Stimulated activated CD8-positive, alpha-beta memory T cell treated with anti-CD3 and anti-CD28 coated beads, Interleukin-4, amount 100 ng/mL, for 1 hour (primary cell): Measurements from ENCODE around the gene ZNF804B.

Experiments
- DNase-seq, 2 donors: peaks; one replicate each; pipeline ENCODE4 v3.0.0-alpha.2; 2020; ENCODE audit warnings: low read depth in 2 of 2, low spot score in 1 of 2

ZNF804B gene

DNA sequence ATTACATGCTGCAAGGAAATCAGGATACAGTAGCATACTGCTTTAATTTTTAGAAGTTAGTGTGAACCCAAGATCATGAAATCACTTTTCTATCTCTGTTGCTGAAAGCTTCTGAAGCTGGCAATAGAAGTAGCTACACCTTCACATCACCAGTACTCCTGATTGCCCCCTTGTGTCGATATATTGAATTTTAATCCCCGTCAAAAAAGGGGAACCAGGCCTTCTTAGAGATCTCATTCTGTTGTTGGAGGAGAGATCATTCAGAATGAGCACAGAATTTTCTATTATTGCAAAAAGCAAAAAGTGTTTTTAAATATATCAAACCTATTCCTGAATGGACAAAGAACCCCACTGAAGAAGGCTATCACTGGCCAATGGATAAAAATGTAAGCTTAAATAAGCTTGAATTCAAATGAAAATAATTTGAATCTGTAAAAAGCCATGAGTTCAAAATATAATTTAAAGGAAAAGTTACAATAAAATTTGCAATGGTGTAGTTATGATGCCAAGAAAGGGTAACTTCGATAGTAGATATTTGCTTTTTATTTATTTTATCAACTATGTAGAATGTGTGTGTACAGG lies 75.7 kb downstream of the ZNF804B start:
- no peak for DNase-seq

- DNase-seq = no peak
These were observed 82.7 kb downstream of the ZNF804B start for GRCh38 chr7:88842201-88842600.

GRCh38 chr7:88845091-88845490 lies 85.6 kb downstream of the ZNF804B start:
- DNase-seq = no peak

- no peak for DNase-seq
These were observed 91.7 kb downstream of the ZNF804B start for GRCh38 chr7:88851220-88851619.

GRCh38 chr7:88859288-88859687 lies 99.8 kb downstream of the ZNF804B start:
- DNase-seq = no peak

DNA sequence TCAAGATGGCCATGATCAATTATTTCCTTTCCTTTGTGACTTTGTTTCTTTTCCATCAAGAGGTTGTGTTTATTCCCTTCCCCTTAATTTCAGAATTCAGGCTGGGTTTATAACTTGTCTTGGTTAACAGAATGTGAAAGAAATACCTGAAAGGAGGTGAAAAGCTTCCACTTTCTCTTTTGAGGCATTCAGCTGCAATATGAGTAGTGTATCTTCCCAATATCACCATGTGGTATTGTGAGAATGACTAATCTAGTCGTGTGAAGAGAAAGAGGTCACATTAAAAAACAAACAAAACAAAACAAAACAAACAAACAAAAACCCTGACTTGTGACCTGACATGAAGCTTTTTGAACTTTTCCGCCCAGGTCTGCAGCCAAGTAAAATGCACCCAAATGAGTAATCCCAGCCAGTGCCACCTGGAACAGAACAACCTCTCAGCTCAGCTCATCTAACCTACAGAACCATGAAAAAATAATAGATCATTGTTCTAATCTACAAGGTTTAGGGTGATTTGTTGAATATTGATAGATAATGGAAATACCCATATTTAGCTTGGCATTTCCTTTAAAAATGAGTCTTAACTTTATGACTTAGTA lies 106.9 kb downstream of the ZNF804B start:
- no peak for DNase-seq

DNA sequence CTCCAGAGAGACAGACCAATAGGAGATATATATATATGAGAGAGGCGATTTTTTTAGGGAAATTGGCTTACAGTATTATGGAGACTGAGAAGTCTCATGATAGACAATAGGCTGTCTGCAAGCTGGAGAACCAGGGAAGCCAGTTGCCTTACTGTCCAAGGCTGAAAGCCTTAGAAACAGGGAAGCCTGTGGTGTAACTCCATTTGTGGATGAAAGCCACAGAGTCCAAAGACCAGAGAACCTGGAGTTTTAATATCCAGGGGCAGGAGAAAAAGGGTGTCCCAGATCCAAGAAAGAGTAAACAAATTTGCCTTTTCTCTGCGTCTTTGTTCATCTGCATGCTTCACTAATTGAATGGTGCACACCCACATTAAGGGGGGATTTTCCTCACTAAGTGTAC lies 107.7 kb downstream of the ZNF804B start:
- DNase-seq = no peak

- DNase-seq = no peak
These were observed 109.0 kb downstream of the ZNF804B start for GRCh38 chr7:88868456-88868855.

GRCh38 chr7:88881136-88881535 lies 121.6 kb downstream of the ZNF804B start:
- DNase-seq = no peak

GRCh38 chr7:88885131-88885530 lies 125.6 kb downstream of the ZNF804B start:
- no peak for DNase-seq

DNA sequence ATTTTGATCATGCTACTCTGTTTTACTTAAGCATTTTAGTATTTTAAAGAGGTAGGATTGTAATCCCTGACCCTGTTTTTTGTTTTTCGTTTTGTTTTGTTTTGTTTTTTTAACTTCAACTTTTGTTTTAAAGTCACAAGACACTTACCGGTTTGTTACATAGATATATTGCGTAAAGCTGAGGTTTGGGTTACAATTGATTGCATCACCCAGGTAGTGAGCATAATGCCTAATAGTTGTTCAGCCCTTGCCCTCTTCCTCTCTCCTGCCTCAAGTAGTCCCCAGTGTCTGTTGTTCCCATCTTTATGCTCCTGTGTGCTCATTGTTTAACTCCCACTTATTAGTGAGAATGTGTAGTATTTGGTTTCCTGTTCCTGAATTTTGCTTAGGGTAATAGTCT lies 129.2 kb downstream of the ZNF804B start:
- no peak for DNase-seq

GRCh38 chr7:88910516-88910915 lies 151.0 kb downstream of the ZNF804B start:
- no peak for DNase-seq

DNA sequence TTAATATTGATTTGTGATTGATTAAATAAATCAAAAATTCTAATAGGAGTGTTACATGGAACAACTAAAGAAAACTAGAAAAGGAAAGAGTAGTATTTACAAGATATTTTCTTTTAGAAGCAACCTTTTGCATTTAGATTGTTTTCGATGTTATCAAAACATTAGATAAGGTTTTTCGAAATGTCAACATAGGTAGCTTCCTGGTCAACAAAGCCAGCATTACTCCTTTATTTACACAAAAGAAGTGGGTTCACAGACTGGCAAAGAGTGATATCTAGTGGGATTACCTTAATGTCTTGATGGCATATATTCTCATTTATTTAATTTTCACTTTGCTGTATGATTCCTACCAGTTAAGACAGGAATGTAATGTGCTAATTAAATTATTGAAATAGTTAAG lies 153.4 kb downstream of the ZNF804B start:
- no peak for DNase-seq

- no peak for DNase-seq
These were observed 156.1 kb downstream of the ZNF804B start for GRCh38 chr7:88915615-88916014.

GRCh38 chr7:88919478-88920131 lies 160.1 kb downstream of the ZNF804B start:
- no peak for DNase-seq

GRCh38 chr7:88922944-88923343 lies 163.4 kb downstream of the ZNF804B start:
- DNase-seq = no peak

GRCh38 chr7:88928276-88928675 lies 168.8 kb downstream of the ZNF804B start:
- no peak for DNase-seq

DNA sequence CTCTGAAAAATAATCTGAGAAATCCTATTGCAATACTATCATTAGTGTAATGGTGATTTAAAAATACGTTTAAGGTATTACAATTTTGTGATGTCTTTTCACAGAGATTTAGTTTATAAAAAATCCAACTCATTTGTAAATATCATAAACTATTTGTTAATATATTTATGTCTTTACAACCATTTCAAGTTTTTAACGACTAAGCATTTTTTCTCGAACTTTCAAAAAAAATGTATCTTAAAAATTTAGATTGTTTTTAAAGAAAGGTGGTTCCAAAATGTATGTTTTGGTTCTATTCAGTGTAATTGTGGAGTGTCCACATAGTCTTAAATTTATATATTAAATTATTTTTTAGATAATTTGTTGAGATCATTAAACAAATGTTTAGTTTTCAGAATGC lies 170.2 kb downstream of the ZNF804B start:
- DNase-seq = no peak

DNA sequence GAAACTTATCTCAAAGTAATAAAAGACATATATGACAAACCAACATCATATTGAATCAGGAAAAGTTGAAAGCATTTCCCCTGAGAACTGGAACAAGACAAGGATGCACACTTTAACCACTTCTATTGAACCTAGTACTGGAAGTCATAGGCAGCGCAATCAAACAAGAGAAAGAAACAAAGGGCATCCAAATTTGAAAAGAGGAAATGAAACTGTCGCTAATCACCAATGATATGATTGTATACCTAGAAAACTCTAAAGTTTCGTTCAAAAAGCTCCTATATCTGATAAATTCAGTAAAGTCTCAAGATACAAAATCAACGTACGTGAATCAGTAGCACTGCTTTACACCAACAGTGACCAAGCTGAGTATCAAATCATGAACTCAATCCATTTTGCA lies 173.8 kb downstream of the ZNF804B start:
- no peak for DNase-seq

GRCh38 chr7:88942815-88943501 lies 183.5 kb downstream of the ZNF804B start:
- no peak for DNase-seq

- DNase-seq = no peak
These were observed 192.3 kb downstream of the ZNF804B start for GRCh38 chr7:88951826-88952225.

- DNase-seq = no peak
These were observed 204.9 kb downstream of the ZNF804B start for GRCh38 chr7:88964418-88964817.
